Esophagus muscularis mucosa (tissue), 4 donors: ENCODE measurements around the gene CASTOR1. TPM values are rescaled to one million over a fixed set of nuclear protein-coding genes. Genes with fewer than 3 reads are reported as not detected.
A peak's percentile ranks its signal among the peaks of the same experiment; 100 is the strongest.

Experiments used
- DNase-seq: peaks from one replicate; pipeline ENCODE4 v3.0.0-alpha.2; 2017; ENCODE audit errors: extremely low spot score
- H3K27ac ChIP-seq, 4 donors: fragments of 200-600 bp; sonication (generic); replicated peaks in 1 of 4; 1 replicate in 3 of 4; 2 replicates in 1 of 4; pipeline ENCODE4 v1.5.1; 2016 to 2019; ENCODE audit warnings: mild to moderate bottlenecking in 1 of 4
- H3K27me3 ChIP-seq, 4 donors: fragments of 200-600 bp; sonication (generic); one replicate each; pipeline versions ENCODE4 v1.5.1 to v1.6.0; 2016 to 2019
- H3K36me3 ChIP-seq, 4 donors: fragments of 200-600 bp; sonication (generic); one replicate each; pipeline ENCODE4 v1.5.1; 2016 to 2019
- H3K4me1 ChIP-seq, 4 donors: fragments of 200-600 bp; sonication (generic); one replicate each; pipeline ENCODE4 v1.5.1; 2016 to 2019
- H3K4me3 ChIP-seq, 4 donors: fragments of 200-600 bp; sonication (generic); 1 replicate in 2 of 4; 2 replicates in 2 of 4; pipeline ENCODE4 v1.5.1; 2016 to 2019; ENCODE audit warnings: mild to moderate bottlenecking in 4 of 4, moderate library complexity in 1 of 4
- H3K9me3 ChIP-seq, 4 donors: fragments of 200-600 bp; sonication (generic); 1 replicate in 3 of 4; 2 replicates in 1 of 4; pipeline ENCODE4 v1.5.1; 2016 to 2019
- CTCF ChIP-seq, 3 experiments: fragments of 200-600 bp in 2 of 3; fragments of 450-650 bp in 1 of 3; sonication (generic) in 2 of 3; IDR thresholded peaks; one replicate each; pipeline ENCODE4 v1.5.1; 2017 to 2019; ENCODE audit warnings: antibody characterized with exemption in 3 of 3, mild to moderate bottlenecking in 2 of 3, moderate library complexity in 1 of 3
- EP300 ChIP-seq: sonication (generic); formaldehyde crosslinking; IDR thresholded peaks from one replicate; pipeline ENCODE4 v1.6.1; 2017; ENCODE audit warnings: antibody characterized with exemption
- POLR2A ChIP-seq: fragments of 450-650 bp; IDR thresholded peaks from one replicate; pipeline ENCODE4 v1.6.1; 2017; ENCODE audit warnings: antibody characterized with exemption, moderate library complexity, mild to moderate bottlenecking, low read depth
- POLR2AphosphoS5 ChIP-seq, 2 donors: sonication (generic); formaldehyde crosslinking; IDR thresholded peaks; one replicate each; pipeline ENCODE4 v1.6.1; 2017; ENCODE audit warnings: antibody characterized with exemption in 2 of 2
- WGBS: methylation state at CpG from one replicate; pipeline ENCODE4 v1.1.5; 2018; 5-methylcytosine and 5-hydroxymethylcytosine counted together
- intact Hi-C: fragments of 100-400 bp; cut with DNase I; formaldehyde crosslinking; loops from one replicate; pipeline ENCODE4 v1.15.1; 2023
- total RNA-seq, 4 donors: library from RNA; depleted of rRNA; stranded (reverse); fragments of >200 nt; gene quantifications; one replicate each; pipeline versions ENCODE4 v1.1.0 to v1.2.1, GENCODE V29; 2016

CASTOR1 gene
- total RNA-seq, 4 donors from 2014 or later = 16.5 to 19.4 (median 17.8) TPM

- no peak for DNase-seq
- Histone ChIP-seq H3K36me3 (no peaks in the 10 kb centered on the region), H3K27me3 (peaks cover 0 to 73% (median 10%) of the 10 kb centered on the region in 4 donors), H3K27ac (no peak overlapping the region), H3K4me3 (no peak overlapping the region), H3K9me3 (no peaks in the 10 kb centered on the region), H3K4me1 (peaks cover 23 to 50% (median 43%) of the 10 kb centered on the region in 4 donors)
- 91% methylated on average over 12 of the region's 12 CpGs for WGBS
- TF ChIP-seq POLR2A = no peak
- no peak for TF ChIP-seq EP300
- no peak for TF ChIP-seq POLR2AphosphoS5 (IDR thresholded peaks at IDR 0.05)
- TF ChIP-seq CTCF (IDR thresholded peaks at IDR 0.05) = no peak
- intact Hi-C loops = no loop called here
Measured at GRCh38 chr22:30247974-30248373, 41.3 kb downstream of the CASTOR1 start.

DNA sequence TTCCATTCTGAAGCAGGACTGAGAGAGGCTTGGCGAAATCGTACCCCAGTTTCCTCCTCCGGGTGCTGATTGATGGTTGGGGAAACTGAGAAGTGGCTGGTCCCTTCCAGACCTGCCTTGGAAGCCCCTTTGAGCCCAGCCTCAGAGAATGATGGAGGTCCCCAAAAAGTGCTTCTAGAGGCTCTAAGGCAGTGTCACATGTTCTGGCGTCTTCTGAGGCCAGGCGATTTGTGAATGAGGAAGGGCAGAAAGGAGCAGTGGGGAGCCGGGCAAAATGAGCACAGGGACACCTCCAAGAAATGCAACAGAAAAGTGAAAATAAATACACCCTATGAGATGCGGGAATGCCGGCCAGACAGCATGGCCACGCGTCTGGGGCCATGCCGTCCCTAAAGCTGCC, 41.7 kb downstream of the CASTOR1 start:
- Histone ChIP-seq H3K4me3 (no peak overlapping the region), H3K4me1 (peaks cover 18 to 46% (median 39%) of the 10 kb centered on the region in 4 donors), H3K36me3 (no peaks in the 10 kb centered on the region), H3K27me3 (peaks cover 0 to 76% (median 10%) of the 10 kb centered on the region in 4 donors), H3K27ac (peak overlapping the region in 1 of 4 donors; percentile 18), H3K9me3 (no peaks in the 10 kb centered on the region)
- intact Hi-C loops = no loop called here
- DNase-seq = no peak
- TF ChIP-seq POLR2A (no peak), POLR2AphosphoS5 (IDR thresholded peaks at IDR 0.05) (no peak), CTCF (IDR thresholded peaks at IDR 0.05) (no peak), EP300 (no peak)
- 83% methylated on average over 11 of the region's 11 CpGs for WGBS

DNA sequence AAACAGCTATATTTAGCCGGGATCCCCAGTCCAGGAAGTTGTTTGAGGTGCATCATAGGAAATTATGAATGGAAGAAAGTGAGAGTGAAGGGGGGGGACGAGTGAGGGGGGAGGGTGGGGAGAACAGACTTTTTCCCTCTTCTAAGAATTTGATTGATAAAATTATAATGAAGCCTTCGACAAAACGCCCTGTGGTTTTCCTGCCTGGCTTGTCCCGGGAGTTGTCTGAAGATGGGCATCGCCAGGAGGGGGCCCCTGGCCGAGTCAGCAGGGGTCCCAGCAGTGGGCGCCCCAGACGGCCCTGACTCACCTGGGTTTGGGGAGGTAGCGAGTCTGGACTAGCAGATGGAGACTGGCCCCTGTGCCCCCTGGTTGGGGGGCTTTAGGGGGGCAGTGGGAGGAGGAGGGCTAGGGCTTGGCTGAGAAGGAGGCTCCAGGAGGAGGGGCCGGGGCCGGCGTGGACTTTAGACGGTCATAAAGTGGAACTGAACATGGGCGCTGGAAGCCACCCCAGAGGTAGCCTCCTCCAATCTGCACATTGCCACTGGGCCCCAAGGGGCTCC, 42.4 kb downstream of the CASTOR1 start:
- Histone ChIP-seq H3K4me1 (peaks cover 14 to 41% (median 35%) of the 10 kb centered on the region in 4 donors), H3K4me3 (peak overlapping the region; percentile 52 to 63 (median 53)), H3K9me3 (no peaks in the 10 kb centered on the region), H3K27me3 (peaks cover 0 to 76% (median 10%) of the 10 kb centered on the region in 4 donors), H3K36me3 (no peaks in the 10 kb centered on the region), H3K27ac (peak overlapping the region in 1 of 4 donors; percentile 18)
- intact Hi-C loops = no loop called here
- no peak for DNase-seq
- WGBS = 22% methylated on average over 9 of the region's 15 CpGs
- no peak for TF ChIP-seq CTCF (IDR thresholded peaks at IDR 0.05)
- no peak for TF ChIP-seq POLR2A
- TF ChIP-seq POLR2AphosphoS5 (IDR thresholded peaks at IDR 0.05) = no peak
- no peak for TF ChIP-seq EP300

DNA sequence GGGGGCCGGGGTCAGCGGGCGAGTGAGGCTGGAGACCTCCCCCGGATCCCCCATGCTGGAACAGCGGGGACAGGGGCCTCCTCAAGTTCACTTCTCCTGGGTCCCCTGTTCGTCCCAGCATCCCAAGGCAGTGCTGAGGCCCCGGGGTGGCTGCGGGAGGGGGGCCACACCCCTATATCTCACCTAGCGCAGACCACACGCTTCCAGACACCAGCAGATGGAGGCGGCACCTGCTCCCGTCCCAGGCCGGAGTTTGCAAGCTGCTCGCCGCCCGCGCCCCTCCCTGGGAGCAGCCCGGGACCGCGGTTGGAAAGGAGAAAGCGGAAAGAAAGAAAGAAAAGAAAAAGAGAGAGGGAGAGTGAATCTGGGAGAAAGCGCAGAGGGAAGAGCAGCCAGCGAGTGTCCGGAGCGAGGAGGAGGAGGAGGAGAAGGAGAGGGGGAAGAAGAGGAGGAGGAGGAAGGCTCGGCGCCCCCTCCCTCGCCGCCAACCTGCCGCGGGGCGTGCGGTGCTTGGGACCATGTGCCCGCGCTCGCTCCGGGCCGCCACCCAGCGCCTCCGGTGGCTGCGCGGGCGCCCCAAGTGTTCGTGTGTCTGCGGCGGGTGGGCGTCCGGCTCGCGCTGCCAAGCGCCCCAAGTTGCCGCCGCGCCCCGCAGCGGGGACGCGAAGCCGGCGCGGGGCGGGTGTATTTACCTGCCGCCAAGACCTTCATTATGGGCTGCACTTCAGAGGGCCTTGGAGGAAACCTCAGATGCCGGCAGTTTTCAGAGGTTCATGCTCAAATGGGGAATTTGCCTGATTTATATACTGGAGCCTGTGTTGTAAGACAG, 43.1 kb downstream of the CASTOR1 start, which contains the start of gene LIF:
TSS of gene LIF (minus strand) at position 775 of the 829 bp plus-strand sequence. CDS start at position 711, 64 bp downstream.
- H3K4me1 ChIP-seq = peaks cover 14 to 42% (median 36%) of the 10 kb centered on the region in 4 donors
- H3K9me3 ChIP-seq = no peaks in the 10 kb centered on the region
- H3K4me3 ChIP-seq = peak within 1 kb of the TSS; percentile 52 to 63 (median 53)
- peak within 1 kb of the TSS; percentile 23 to 48 (median 34) for H3K27ac ChIP-seq
- no peak for TF ChIP-seq POLR2AphosphoS5 (IDR thresholded peaks at IDR 0.05)
- no peak for TF ChIP-seq POLR2A
- peak in 1 of 3 experiments; percentile 9 for TF ChIP-seq CTCF (IDR thresholded peaks at IDR 0.05)
- no peak for TF ChIP-seq EP300
- peaks cover 0 to 78% (median 10%) of the 10 kb centered on the region in 4 donors for H3K27me3 ChIP-seq
- intact Hi-C loops = no loop called here
- DNase-seq = no peak
- 2% methylated on average over 36 of the region's 64 CpGs for WGBS
- no peaks in the 10 kb centered on the region for H3K36me3 ChIP-seq
